DND-41 (cell line): ENCODE results near the gene PITPNC1.

Source experiments
- ATAC-seq: fragments of 200-7000 bp; cut with Tn5 transposase; 3 replicates; pipeline ENCODE4 v1.9.1; 2021; ENCODE audit warnings: low read depth; ENCODE audit not compliant: insufficient read depth
- DNase-seq: peaks from one replicate; pipeline ENCODE4 v3.0.0-alpha.2; 2020
- H2AFZ ChIP-seq: 2 replicates; pipeline ENCODE4 v1.6.0; 2012; ENCODE audit warnings: low read depth, low read length
- H3K27ac ChIP-seq: 2 replicates; pipeline ENCODE4 v1.5.1; 2012; ENCODE audit warnings: low read length, inconsistent platforms
- H3K27me3 ChIP-seq: fragments of 200-600 bp; sonication (generic); 2 replicates; pipeline ENCODE4 v1.6.0; 2012; ENCODE audit warnings: low read length, mild to moderate bottlenecking, inconsistent platforms; ENCODE audit not compliant: insufficient read depth, poor library complexity
- H3K36me3 ChIP-seq: 2 replicates; pipeline ENCODE4 v1.5.1; 2012; ENCODE audit warnings: low read length, inconsistent platforms; ENCODE audit not compliant: insufficient read depth
- H3K4me1 ChIP-seq: 2 replicates; pipeline ENCODE4 v1.5.1; 2012; ENCODE audit warnings: mild to moderate bottlenecking, low read length; ENCODE audit not compliant: insufficient read depth
- H3K4me2 ChIP-seq: 2 replicates; pipeline ENCODE4 v1.6.0; 2012; ENCODE audit warnings: mild to moderate bottlenecking, moderate library complexity, low read length, inconsistent platforms; ENCODE audit not compliant: insufficient read depth
- H3K4me3 ChIP-seq, 2 experiments: fragments of 200-600 bp in 1 of 2; shearing (Covaris generic) in 1 of 2; 2 replicates each; pipeline ENCODE4 v1.5.1; 2012 to 2016; ENCODE audit warnings: inconsistent platforms in 2 of 2, low read length in 2 of 2, mild to moderate bottlenecking in 2 of 2, low read depth in 1 of 2, moderate library complexity in 1 of 2
- H3K79me2 ChIP-seq: 2 replicates; pipeline ENCODE4 v1.6.0; 2012; ENCODE audit warnings: low read length, inconsistent platforms; ENCODE audit not compliant: insufficient read depth
- H3K9ac ChIP-seq: 2 replicates; pipeline ENCODE4 v1.6.0; 2012; ENCODE audit warnings: low read depth, mild to moderate bottlenecking, inconsistent platforms, low read length, moderate library complexity
- H3K9me3 ChIP-seq: 2 replicates; pipeline ENCODE4 v1.5.1; 2012; ENCODE audit warnings: low read length, moderate library complexity, mild to moderate bottlenecking, inconsistent platforms; ENCODE audit not compliant: insufficient read depth, severe bottlenecking
- H4K20me1 ChIP-seq: 2 replicates; pipeline ENCODE4 v1.6.0; 2012; ENCODE audit warnings: low read length; ENCODE audit not compliant: insufficient read depth
- CTCF ChIP-seq: IDR thresholded peaks from 2 replicates; pipeline ENCODE4 v1.5.1; 2012; ENCODE audit warnings: borderline replicate concordance, low read length, moderate library complexity, mild to moderate bottlenecking; ENCODE audit not compliant: poor library complexity, severe bottlenecking; ENCODE audit errors: extremely low read depth
- EZH2 ChIP-seq: IDR thresholded peaks from 3 replicates; pipeline ENCODE4 v1.6.1; 2012; ENCODE audit warnings: borderline replicate concordance, low read depth, mild to moderate bottlenecking, moderate library complexity, low read length, inconsistent platforms; ENCODE audit not compliant: severe bottlenecking

PITPNC1 gene

GRCh38 chr17:67696347-67696746, 319.3 kb downstream of the PITPNC1 start:
- no peaks in the 10 kb centered on the region for H3K27me3 ChIP-seq
- H3K27ac ChIP-seq: no peak overlapping the region
- H3K9ac ChIP-seq: no peak overlapping the region
- no peak for ATAC-seq
- no peaks in the 10 kb centered on the region for H3K9me3 ChIP-seq
- DNase-seq: no peak
- TF ChIP-seq EZH2: no peak
- TF ChIP-seq CTCF: no peak
- no peaks in the 10 kb centered on the region for H3K36me3 ChIP-seq
- no peaks in the 10 kb centered on the region for H4K20me1 ChIP-seq
- no peak overlapping the region for H2AFZ ChIP-seq
- no peak overlapping the region for H3K4me3 ChIP-seq
- no peaks in the 10 kb centered on the region for H3K79me2 ChIP-seq
- no peaks in the 10 kb centered on the region for H3K4me1 ChIP-seq
- H3K4me2 ChIP-seq: no peak overlapping the region

GRCh38 chr17:67696853-67697498, 319.9 kb downstream of the PITPNC1 start:
- TF ChIP-seq EZH2: no peak
- TF ChIP-seq CTCF: no peak
- Histone ChIP-seq H3K36me3 (no peaks in the 10 kb centered on the region), H2AFZ (no peak overlapping the region), H4K20me1 (no peaks in the 10 kb centered on the region), H3K4me1 (no peaks in the 10 kb centered on the region), H3K79me2 (no peaks in the 10 kb centered on the region), H3K9ac (no peak overlapping the region), H3K27ac (no peak overlapping the region), H3K9me3 (no peaks in the 10 kb centered on the region), H3K4me3 (no peak overlapping the region), H3K27me3 (no peaks in the 10 kb centered on the region), H3K4me2 (no peak overlapping the region)
- ATAC-seq (no peak), DNase-seq (no peak)

GRCh38 chr17:67700037-67700724, 323.1 kb downstream of the PITPNC1 start:
- no peak for ATAC-seq
- no peak overlapping the region for H3K4me2 ChIP-seq
- no peak overlapping the region for H2AFZ ChIP-seq

More at GRCh38 chr17:67700037-67700724, 323.1 kb downstream of the PITPNC1 start:
- Histone ChIP-seq H3K9ac (no peak overlapping the region), H3K79me2 (no peaks in the 10 kb centered on the region), H3K4me1 (no peaks in the 10 kb centered on the region), H4K20me1 (no peaks in the 10 kb centered on the region), H3K27ac (no peak overlapping the region), H3K9me3 (no peaks in the 10 kb centered on the region), H3K4me3 (no peak overlapping the region), H3K27me3 (no peaks in the 10 kb centered on the region), H3K36me3 (no peaks in the 10 kb centered on the region)
- TF ChIP-seq EZH2 (no peak), CTCF (no peak)
- DNase-seq: no peak
